Nephron (organoid): ENCODE measurements around the gene DNAJC19.
A peak's percentile ranks its signal among the peaks of the same experiment; 100 is the strongest.

Source experiments
- H3K27ac Mint-ChIP-seq, 3 experiments: 2 replicates each; pipeline ENCODE4 v1.8.0; 2020; ENCODE audit warnings: mixed read lengths in 3 of 3, mild to moderate bottlenecking in 2 of 3, moderate library complexity in 1 of 3
- H3K27me3 Mint-ChIP-seq: 2 replicates; pipeline ENCODE4 v1.8.0; 2021; ENCODE audit warnings: low read depth, mild to moderate bottlenecking, moderate library complexity, mixed read lengths
- H3K36me3 Mint-ChIP-seq: 2 replicates; pipeline ENCODE4 v1.8.0; 2020; ENCODE audit warnings: low read depth, mixed read lengths
- H3K4me1 Mint-ChIP-seq: 2 replicates; pipeline ENCODE4 v1.8.0; 2020; ENCODE audit warnings: mixed read lengths
- H3K4me3 Mint-ChIP-seq, 3 experiments: 2 replicates each; pipeline ENCODE4 v1.8.0; 2020; ENCODE audit warnings: mild to moderate bottlenecking in 3 of 3, mixed read lengths in 3 of 3, moderate library complexity in 2 of 3
- H3K9me3 Mint-ChIP-seq: 2 replicates; pipeline ENCODE4 v1.8.0; 2020; ENCODE audit warnings: mixed read lengths
- TF ChIP-seq, protein P1 (sequence below), 3 experiments: fragments of 200-600 bp; sonication (generic); IDR thresholded peaks; one replicate each; pipeline ENCODE4 v1.5.0; 2021; ENCODE audit warnings: antibody characterized with exemption in 3 of 3; ENCODE audit not compliant: unreplicated experiment in 3 of 3

The DNAJC19 gene

GRCh38 chr3:180961087-180961486 lies 28.4 kb downstream of the DNAJC19 start:
- TF ChIP-seq, protein P1, sequence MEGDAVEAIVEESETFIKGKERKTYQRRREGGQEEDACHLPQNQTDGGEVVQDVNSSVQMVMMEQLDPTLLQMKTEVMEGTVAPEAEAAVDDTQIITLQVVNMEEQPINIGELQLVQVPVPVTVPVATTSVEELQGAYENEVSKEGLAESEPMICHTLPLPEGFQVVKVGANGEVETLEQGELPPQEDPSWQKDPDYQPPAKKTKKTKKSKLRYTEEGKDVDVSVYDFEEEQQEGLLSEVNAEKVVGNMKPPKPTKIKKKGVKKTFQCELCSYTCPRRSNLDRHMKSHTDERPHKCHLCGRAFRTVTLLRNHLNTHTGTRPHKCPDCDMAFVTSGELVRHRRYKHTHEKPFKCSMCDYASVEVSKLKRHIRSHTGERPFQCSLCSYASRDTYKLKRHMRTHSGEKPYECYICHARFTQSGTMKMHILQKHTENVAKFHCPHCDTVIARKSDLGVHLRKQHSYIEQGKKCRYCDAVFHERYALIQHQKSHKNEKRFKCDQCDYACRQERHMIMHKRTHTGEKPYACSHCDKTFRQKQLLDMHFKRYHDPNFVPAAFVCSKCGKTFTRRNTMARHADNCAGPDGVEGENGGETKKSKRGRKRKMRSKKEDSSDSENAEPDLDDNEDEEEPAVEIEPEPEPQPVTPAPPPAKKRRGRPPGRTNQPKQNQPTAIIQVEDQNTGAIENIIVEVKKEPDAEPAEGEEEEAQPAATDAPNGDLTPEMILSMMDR (IDR thresholded peaks at IDR 0.05; ENCODE audit: unreplicated experiment in 3 of 3), result no peak
- H3K36me3 Mint-ChIP-seq, result peaks cover 73% of the 10 kb centered on the region
- H3K4me3 Mint-ChIP-seq, result no peak overlapping the region
- no peaks in the 10 kb centered on the region for H3K27me3 Mint-ChIP-seq
- no peaks in the 10 kb centered on the region for H3K9me3 Mint-ChIP-seq
- H3K27ac Mint-ChIP-seq, result no peak overlapping the region
- peaks cover 6% of the 10 kb centered on the region for H3K4me1 Mint-ChIP-seq

DNA sequence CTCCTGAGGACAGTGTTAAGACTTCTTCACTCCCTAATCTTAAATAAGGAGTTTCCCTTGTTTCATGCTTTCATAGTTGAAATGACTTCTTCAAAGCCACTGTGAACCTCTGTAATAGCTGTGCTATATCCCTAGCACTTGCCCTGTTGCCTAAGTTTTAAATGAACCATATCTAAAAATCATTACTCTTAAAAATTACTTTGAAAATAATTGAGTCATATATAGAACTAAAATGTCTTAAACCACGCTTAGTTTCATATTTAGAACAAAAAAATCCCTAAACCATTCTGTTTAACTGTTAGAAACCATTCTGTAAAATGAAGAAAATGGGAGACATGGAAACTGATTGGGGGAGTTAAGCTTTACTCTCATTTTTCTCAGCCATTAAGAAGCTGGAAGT lies 29.8 kb downstream of the DNAJC19 start:
- no peaks in the 10 kb centered on the region for H3K27me3 Mint-ChIP-seq
- H3K4me1 Mint-ChIP-seq, result peaks cover 6% of the 10 kb centered on the region
- TF ChIP-seq, protein P1 (IDR thresholded peaks at IDR 0.05; ENCODE audit: unreplicated experiment in 3 of 3), result no peak
- H3K36me3 Mint-ChIP-seq, result peaks cover 79% of the 10 kb centered on the region
- no peak overlapping the region for H3K27ac Mint-ChIP-seq
- H3K9me3 Mint-ChIP-seq, result no peaks in the 10 kb centered on the region
- H3K4me3 Mint-ChIP-seq, result no peak overlapping the region

- TF ChIP-seq, protein P1 (IDR thresholded peaks at IDR 0.05; ENCODE audit: unreplicated experiment in 3 of 3), result no peak
- H3K36me3 Mint-ChIP-seq, result peaks cover 71% of the 10 kb centered on the region
- H3K27ac Mint-ChIP-seq, result no peak overlapping the region
- no peaks in the 10 kb centered on the region for H3K9me3 Mint-ChIP-seq
- no peaks in the 10 kb centered on the region for H3K4me1 Mint-ChIP-seq
- no peaks in the 10 kb centered on the region for H3K27me3 Mint-ChIP-seq
- no peak overlapping the region for H3K4me3 Mint-ChIP-seq
These were observed 41.7 kb downstream of the DNAJC19 start for GRCh38 chr3:180947761-180948390.

GRCh38 chr3:180940826-180941225 lies 48.7 kb downstream of the DNAJC19 start:
- Mint-ChIP-seq H3K4me1 (no peaks in the 10 kb centered on the region), H3K27ac (no peak overlapping the region), H3K9me3 (no peaks in the 10 kb centered on the region), H3K4me3 (no peak overlapping the region), H3K36me3 (peaks cover 60% of the 10 kb centered on the region), H3K27me3 (no peaks in the 10 kb centered on the region)
- TF ChIP-seq, protein P1 (IDR thresholded peaks at IDR 0.05; ENCODE audit: unreplicated experiment in 3 of 3), result no peak

DNA sequence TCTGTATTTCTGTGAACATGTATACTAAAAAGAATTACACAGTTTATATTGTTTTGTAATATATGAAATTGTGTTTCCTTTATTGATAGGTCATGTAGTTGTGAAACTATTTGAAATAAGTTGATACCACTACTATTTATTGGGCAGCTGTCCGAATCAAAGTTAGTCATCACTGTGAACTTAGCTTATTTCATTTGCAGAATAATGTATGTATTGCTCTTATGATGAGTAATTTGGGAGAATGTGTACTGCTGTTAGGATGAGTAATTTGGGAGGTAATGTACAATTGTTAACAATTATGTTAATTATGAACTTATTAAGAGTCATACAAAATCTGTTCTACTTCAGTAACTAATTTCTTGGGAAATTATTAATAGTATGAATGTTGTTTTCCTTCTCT lies 54.9 kb downstream of the DNAJC19 start:
- Mint-ChIP-seq H3K4me3 (no peak overlapping the region), H3K4me1 (peaks cover 39% of the 10 kb centered on the region), H3K27ac (peak overlapping the region in 2 of 3 experiments; percentile 60 to 69), H3K9me3 (no peaks in the 10 kb centered on the region), H3K36me3 (peaks cover 39% of the 10 kb centered on the region), H3K27me3 (no peaks in the 10 kb centered on the region)
- TF ChIP-seq, protein P1 (IDR thresholded peaks at IDR 0.05; ENCODE audit: unreplicated experiment in 3 of 3), result no peak
